ENCODE data around the gene EBF3.

EBF3 gene

DNA sequence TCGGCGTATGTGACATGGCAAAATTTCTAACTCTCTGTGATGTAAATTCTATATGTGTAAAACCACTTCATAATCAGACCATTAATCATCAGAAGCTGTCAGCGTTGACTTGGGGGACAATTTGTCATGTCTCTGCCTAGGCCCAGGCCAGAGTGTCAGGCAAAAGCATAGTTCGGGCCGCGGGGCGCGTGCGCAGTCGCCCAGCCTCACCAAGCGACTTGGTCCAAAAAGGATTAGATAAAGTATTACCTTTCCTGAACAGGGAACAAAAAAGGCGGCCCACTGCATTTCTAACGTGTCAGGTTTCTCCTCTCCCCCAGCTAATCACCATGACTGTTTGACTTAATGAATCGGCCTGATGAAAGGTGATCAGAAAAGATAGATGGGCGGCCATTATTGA, 114.2 kb downstream of the EBF3 start:
- no peaks in the 10 kb centered on the region for H3K4me1 ChIP-seq (ENCODE audit: insufficient read depth, poor library complexity, severe bottlenecking)
- H3K36me3 ChIP-seq (ENCODE audit: low read depth): no peaks in the 10 kb centered on the region
- no peaks in the 10 kb centered on the region for H3K27me3 ChIP-seq (ENCODE audit: insufficient read depth, poor library complexity, severe bottlenecking)
- DNase-seq (ENCODE audit: low spot score) (no peak), ATAC-seq (ENCODE audit: low read depth) (no peak)
- H3K27ac ChIP-seq (ENCODE audit: poor library complexity, severe bottlenecking): no peak overlapping the region
- no peak for TF ChIP-seq CTCF (IDR thresholded peaks at IDR 0.05; ENCODE audit: poor library complexity, severe bottlenecking)
- no peaks in the 10 kb centered on the region for H3K9me3 ChIP-seq (ENCODE audit: severe bottlenecking)
- H3K4me3 ChIP-seq (ENCODE audit: severe bottlenecking): no peak overlapping the region

GRCh38 chr10:129849452-129849750, 114.7 kb downstream of the EBF3 start:
- no peaks in the 10 kb centered on the region for H3K4me1 ChIP-seq (ENCODE audit: insufficient read depth, poor library complexity, severe bottlenecking)
- TF ChIP-seq CTCF (IDR thresholded peaks at IDR 0.05; ENCODE audit: poor library complexity, severe bottlenecking): no peak
- DNase-seq (ENCODE audit: low spot score) (no peak), ATAC-seq (ENCODE audit: low read depth) (no peak)
- no peak overlapping the region for H3K27ac ChIP-seq (ENCODE audit: poor library complexity, severe bottlenecking)
- H3K4me3 ChIP-seq (ENCODE audit: severe bottlenecking): no peak overlapping the region
- H3K9me3 ChIP-seq (ENCODE audit: severe bottlenecking): no peaks in the 10 kb centered on the region
- no peaks in the 10 kb centered on the region for H3K36me3 ChIP-seq (ENCODE audit: low read depth)
- H3K27me3 ChIP-seq (ENCODE audit: insufficient read depth, poor library complexity, severe bottlenecking): no peaks in the 10 kb centered on the region

- Histone ChIP-seq H3K36me3 (ENCODE audit: low read depth) (no peaks in the 10 kb centered on the region), H3K4me1 (ENCODE audit: insufficient read depth, poor library complexity, severe bottlenecking) (no peaks in the 10 kb centered on the region), H3K27ac (ENCODE audit: poor library complexity, severe bottlenecking) (no peak overlapping the region), H3K27me3 (ENCODE audit: insufficient read depth, poor library complexity, severe bottlenecking) (no peaks in the 10 kb centered on the region), H3K9me3 (ENCODE audit: severe bottlenecking) (no peaks in the 10 kb centered on the region), H3K4me3 (ENCODE audit: severe bottlenecking) (no peak overlapping the region)
- ATAC-seq (ENCODE audit: low read depth): no peak
- no peak for TF ChIP-seq CTCF (IDR thresholded peaks at IDR 0.05; ENCODE audit: poor library complexity, severe bottlenecking)
- no peak for DNase-seq (ENCODE audit: low spot score)
Observed at GRCh38 chr10:129848696-129849451, 115.2 kb downstream of the EBF3 start.

GRCh38 chr10:129847741-129848483, 116.2 kb downstream of the EBF3 start:
- no peak overlapping the region for H3K4me3 ChIP-seq (ENCODE audit: severe bottlenecking)
- H3K27me3 ChIP-seq (ENCODE audit: insufficient read depth, poor library complexity, severe bottlenecking): no peaks in the 10 kb centered on the region
- no peak for ATAC-seq (ENCODE audit: low read depth)
- no peak for DNase-seq (ENCODE audit: low spot score)
- H3K9me3 ChIP-seq (ENCODE audit: severe bottlenecking): no peaks in the 10 kb centered on the region
- TF ChIP-seq CTCF (IDR thresholded peaks at IDR 0.05; ENCODE audit: poor library complexity, severe bottlenecking): no peak
- no peaks in the 10 kb centered on the region for H3K4me1 ChIP-seq (ENCODE audit: insufficient read depth, poor library complexity, severe bottlenecking)
- H3K36me3 ChIP-seq (ENCODE audit: low read depth): no peaks in the 10 kb centered on the region
- no peak overlapping the region for H3K27ac ChIP-seq (ENCODE audit: poor library complexity, severe bottlenecking)

- H3K36me3 ChIP-seq (ENCODE audit: low read depth): no peaks in the 10 kb centered on the region
- H3K4me3 ChIP-seq (ENCODE audit: severe bottlenecking): no peak overlapping the region
- no peaks in the 10 kb centered on the region for H3K27me3 ChIP-seq (ENCODE audit: insufficient read depth, poor library complexity, severe bottlenecking)
- ATAC-seq (ENCODE audit: low read depth) (no peak), DNase-seq (ENCODE audit: low spot score) (no peak)
- no peaks in the 10 kb centered on the region for H3K9me3 ChIP-seq (ENCODE audit: severe bottlenecking)
- no peaks in the 10 kb centered on the region for H3K4me1 ChIP-seq (ENCODE audit: insufficient read depth, poor library complexity, severe bottlenecking)
- no peak for TF ChIP-seq CTCF (IDR thresholded peaks at IDR 0.05; ENCODE audit: poor library complexity, severe bottlenecking)
- H3K27ac ChIP-seq (ENCODE audit: poor library complexity, severe bottlenecking): no peak overlapping the region
Observed at GRCh38 chr10:129846991-129847391, 117.1 kb downstream of the EBF3 start.

All from RWPE2 (cell line).